Endothelial cell of umbilical vein (primary cell): ENCODE results near the gene HGFAC.

Experiments
- EZH2 ChIP-seq: IDR thresholded peaks from 2 replicates; pipeline ENCODE4 v1.6.1; 2012; ENCODE audit warnings: borderline replicate concordance, low read depth, mild to moderate bottlenecking, moderate library complexity, low read length, inconsistent platforms; ENCODE audit not compliant: severe bottlenecking
- JUN ChIP-seq: IDR thresholded peaks from 2 replicates; pipeline ENCODE4 v1.6.1; 2011; ENCODE audit warnings: borderline replicate concordance, low read depth; ENCODE audit not compliant: insufficient read length, insufficient read depth
- MYC ChIP-seq: IDR thresholded peaks from one replicate; pipeline ENCODE4 v1.6.1; 2011; ENCODE audit warnings: mild to moderate bottlenecking, low read depth, low read length
- POLR2A ChIP-seq: IDR thresholded peaks from 2 replicates; pipeline ENCODE4 v1.6.1; 2012; ENCODE audit warnings: low read depth, mild to moderate bottlenecking, control low read depth, low read length
- POLR2AphosphoS5 ChIP-seq: IDR thresholded peaks from 2 replicates; pipeline ENCODE4 v1.6.1; 2012; ENCODE audit warnings: low read depth, mild to moderate bottlenecking, control low read depth, low read length, moderate library complexity; ENCODE audit not compliant: insufficient read depth
- TF ChIP-seq, protein P1 (sequence below), 2 donors: IDR thresholded peaks; 1 replicate in 1 of 2; 2 replicates in 1 of 2; pipeline ENCODE4 v1.5.1; 2011; ENCODE audit warnings: low read length in 2 of 2, mild to moderate bottlenecking in 2 of 2, moderate library complexity in 2 of 2, control low read depth in 1 of 2, inconsistent platforms in 1 of 2, low read depth in 1 of 2; ENCODE audit not compliant: insufficient read depth in 1 of 2; ENCODE audit errors: extremely low read depth in 1 of 2
- TF ChIP-seq, protein P2 (sequence below): IDR thresholded peaks from 2 replicates; pipeline ENCODE4 v1.6.1; 2011; ENCODE audit not compliant: insufficient read depth, insufficient read length

DNA sequence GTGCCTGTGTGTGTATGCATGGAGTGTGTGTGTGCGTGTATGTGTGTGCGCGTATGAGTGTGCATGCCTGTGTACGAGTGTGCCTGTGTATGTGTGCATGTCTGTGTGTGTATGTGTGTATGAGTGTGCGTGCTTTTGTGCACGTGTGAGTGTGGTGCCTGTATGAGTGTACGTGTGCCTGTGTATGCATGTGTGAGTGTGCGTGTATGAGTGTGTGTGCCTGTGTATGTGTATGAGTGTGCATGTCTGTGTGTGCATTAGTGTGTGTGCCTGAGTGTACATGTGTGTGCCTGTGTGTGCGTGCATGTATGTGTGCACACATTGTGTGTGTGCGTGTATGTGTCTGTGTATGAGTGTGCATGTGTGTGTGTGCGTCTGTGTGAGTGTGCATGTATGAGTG lies 27.0 kb downstream of the HGFAC start:
- TF ChIP-seq POLR2A (no peak), POLR2AphosphoS5 (no peak), EZH2 (no peak), MYC (no peak), JUN (no peak)
- TF ChIP-seq, protein P1, sequence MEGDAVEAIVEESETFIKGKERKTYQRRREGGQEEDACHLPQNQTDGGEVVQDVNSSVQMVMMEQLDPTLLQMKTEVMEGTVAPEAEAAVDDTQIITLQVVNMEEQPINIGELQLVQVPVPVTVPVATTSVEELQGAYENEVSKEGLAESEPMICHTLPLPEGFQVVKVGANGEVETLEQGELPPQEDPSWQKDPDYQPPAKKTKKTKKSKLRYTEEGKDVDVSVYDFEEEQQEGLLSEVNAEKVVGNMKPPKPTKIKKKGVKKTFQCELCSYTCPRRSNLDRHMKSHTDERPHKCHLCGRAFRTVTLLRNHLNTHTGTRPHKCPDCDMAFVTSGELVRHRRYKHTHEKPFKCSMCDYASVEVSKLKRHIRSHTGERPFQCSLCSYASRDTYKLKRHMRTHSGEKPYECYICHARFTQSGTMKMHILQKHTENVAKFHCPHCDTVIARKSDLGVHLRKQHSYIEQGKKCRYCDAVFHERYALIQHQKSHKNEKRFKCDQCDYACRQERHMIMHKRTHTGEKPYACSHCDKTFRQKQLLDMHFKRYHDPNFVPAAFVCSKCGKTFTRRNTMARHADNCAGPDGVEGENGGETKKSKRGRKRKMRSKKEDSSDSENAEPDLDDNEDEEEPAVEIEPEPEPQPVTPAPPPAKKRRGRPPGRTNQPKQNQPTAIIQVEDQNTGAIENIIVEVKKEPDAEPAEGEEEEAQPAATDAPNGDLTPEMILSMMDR (IDR thresholded peaks at IDR 0.05; ENCODE audit: extremely low read depth in 1 of 2, insufficient read depth in 1 of 2, low read depth in 1 of 2, low read length in 2 of 2), result no peak
- TF ChIP-seq, protein P2, sequence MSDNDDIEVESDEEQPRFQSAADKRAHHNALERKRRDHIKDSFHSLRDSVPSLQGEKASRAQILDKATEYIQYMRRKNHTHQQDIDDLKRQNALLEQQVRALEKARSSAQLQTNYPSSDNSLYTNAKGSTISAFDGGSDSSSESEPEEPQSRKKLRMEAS, result no peak
